Raji (cell line): ENCODE data around the gene CHST5.

Experiments used
- POLR2A ChIP-seq: IDR thresholded peaks from 2 replicates; pipeline ENCODE4 v1.6.1; 2011; ENCODE audit warnings: low read depth, low read length, control low read depth; ENCODE audit not compliant: insufficient read depth

Gene CHST5

DNA sequence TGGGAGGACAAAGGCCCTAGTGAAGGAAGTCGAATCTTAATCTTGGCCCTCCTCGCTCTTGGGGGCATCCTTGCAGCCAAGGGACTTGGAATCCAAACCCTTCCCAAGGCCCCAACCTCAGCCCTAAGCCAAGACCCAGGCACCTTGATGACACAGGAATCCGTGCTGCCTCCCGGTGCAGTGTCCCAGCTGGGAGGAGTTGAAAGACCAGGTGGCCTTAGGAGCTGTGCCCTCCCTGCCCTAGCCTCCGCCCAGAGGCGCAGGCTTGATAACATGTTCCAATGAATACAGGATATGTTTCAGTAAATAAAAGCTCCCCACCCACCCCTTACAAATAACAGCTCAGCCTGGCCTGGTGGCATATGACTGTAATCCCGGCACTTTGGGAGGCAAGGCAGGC lies at the start of gene CHST5:
Gene CHST5 (minus strand): TSS at position 208 of the 400 bp plus-strand sequence. CDS start 5,724 bp downstream, outside the sequence.
- TF ChIP-seq POLR2A: no peak

DNA sequence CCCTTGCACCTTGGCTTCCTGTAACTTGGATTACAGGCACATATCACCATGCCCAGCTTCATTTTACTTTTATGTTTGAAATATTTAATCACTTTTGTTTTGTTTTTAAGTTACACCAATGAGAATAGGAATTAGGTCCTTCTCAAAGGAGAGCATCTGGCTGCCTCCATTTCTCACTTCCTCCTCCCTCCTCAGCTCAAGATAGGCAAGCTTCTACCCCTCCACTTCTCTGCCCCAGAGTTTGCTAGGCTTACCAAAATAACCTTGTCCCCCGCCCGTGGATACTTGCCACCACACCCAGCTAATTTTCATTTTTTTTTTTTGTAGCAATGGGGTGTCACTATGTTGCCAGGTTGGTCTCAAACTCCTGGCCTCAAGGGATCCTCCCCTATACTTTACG lies 48.2 kb upstream of the CHST5 start:
- TF ChIP-seq POLR2A: no peak

DNA sequence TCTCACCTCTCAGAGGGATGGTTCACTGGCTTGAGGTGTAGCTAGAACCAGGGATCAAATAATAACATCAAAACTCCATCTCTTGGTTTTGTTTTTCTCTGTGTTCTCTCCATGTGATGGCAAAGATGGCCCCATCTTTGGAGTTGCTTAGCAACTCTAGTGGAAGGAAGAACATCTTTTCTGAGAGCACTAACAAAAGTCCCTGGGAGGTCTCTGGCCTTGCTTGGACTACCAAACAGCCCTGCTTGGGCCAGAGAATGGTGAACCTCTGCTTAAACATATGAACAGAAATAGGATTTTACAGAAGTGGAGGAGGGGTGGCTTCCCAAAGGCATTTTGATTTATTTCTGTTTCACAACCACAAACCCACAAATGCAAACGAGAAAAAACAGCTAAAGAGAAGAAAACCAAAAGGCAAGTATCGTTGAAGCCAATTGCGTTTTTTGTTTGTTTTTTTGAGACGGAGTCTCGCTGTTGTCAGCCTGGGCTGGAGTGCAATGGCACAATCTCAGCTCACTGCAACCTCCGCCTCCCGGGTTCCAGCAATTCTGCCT lies 43.5 kb upstream of the CHST5 start:
- no peak for TF ChIP-seq POLR2A

DNA sequence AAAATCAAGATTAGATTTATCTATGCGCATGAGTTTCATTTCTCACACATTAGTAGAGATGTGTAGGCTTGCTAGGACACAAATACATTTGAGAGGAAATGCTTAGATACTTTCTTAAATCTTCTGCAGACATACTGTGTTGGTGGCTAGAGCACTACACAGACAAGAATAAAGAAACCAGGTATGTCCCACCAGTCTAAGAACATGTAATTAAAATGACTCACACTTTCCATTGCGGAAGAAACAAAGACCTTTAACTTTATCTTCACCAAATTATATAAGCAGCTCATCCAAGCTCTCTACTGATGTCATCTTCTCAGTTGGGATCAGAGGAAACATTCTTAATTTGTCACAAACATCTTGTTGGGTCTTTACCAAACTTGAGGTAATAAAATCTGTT lies 42.8 kb upstream of the CHST5 start:
- TF ChIP-seq POLR2A: no peak

DNA sequence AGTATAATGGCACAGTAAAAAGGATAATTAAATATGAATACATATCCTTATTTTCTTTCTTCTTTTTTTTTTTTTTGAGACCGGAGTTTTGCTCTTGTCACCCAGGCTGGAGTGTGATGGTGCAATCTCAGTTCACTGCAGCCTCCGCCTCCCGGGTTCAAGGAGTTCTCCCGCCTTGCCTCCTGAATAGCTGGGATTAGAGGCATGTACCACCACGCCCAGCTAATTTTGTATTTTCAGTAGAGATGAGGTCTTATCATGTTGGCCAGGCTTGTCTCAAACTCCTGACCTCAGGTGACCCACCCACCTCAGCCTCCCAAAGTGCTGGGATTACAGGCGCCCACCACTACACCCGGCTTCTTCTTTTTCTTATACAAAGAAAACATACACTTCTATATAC lies 42.3 kb upstream of the CHST5 start:
- no peak for TF ChIP-seq POLR2A

DNA sequence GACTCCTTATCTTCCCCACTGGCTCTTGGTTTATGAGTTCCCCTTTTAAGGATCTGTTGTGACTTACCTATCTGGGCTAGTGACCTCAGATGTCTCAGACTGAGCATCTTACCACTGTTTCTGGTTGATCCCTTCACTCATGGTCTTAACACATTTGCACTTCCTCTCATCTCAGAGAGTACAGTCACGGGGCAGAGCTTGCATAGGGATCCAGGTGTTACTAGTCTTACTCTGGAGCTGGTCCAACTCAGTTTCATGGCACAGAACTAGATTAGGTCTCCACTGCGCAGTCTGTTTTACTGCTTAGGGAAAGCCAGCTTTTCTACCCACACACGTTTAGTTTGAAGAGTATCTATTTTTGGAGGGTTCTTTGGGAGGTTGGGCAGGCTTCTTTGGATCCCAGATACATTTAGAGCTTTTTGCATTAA lies 40.5 kb upstream of the CHST5 start:
- TF ChIP-seq POLR2A: no peak

DNA sequence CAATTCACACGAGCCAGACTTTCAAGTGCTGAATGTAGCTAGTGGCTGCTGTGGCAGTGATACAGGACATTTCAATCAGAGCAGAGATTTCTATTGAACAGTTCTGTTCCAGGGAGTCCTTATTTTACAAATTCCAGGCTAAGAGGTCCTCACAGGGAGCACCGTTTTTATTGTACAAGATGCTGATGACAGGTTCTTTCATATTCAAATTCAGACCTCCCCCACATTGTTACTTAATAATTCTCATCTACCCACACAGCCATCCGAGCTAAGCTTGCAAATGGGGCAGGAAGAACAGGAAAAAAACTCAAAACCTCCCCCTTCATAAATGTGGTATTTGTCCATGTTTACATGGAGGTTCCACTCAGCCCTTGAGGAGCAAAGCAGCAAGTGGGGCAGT lies 40.0 kb upstream of the CHST5 start:
- no peak for TF ChIP-seq POLR2A

DNA sequence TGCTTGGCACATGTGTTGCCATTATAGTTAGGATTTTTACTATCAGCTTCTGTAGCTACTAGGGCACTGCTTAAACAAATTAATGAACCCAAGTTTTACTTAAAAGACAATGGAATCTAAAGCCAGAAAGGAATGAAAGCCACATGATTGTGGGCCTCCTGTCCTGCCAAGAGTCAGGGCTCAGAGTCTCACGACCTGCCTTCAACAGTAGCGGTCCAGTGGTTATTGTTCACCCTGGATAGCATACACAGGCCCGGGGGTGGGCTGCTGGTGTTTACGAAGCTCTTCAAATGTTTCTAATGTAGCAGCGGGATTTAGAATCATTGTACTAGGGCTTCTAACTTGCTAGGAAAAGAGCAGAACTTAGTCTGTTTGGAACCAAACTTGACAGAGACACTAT lies 38.0 kb upstream of the CHST5 start:
- no peak for TF ChIP-seq POLR2A

DNA sequence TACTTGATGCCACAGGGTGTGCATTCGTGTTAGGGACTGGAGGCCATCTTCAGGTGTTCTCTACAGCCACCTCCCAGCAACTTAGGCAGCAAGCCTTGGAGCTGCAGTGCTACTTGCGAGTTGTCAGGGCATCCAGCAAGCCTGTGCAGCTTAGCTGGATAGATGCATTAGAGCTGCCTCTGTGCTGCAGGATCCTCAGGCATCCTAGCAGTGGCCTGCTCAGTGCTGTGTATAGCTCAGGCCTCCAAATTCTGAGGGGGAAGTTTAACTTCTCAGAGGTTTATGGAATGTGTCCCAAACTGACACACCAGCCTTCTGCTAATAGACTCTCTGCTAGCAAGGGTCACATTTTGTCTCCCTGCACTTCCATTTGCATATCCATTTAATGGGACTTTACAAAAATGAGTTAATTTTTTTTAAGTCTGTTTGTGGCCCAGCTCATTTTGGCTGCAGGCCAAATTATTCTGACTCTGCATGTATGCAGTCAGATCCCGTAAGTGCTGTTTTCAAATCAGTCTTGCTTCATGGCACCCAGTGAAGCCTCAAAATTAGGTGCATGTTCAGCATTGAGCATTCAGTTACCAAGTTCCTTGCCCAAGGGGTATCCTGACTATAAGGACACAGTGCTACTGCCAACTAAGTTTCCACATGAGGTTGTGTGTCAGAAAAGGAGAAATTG lies 37.1 kb upstream of the CHST5 start:
- 0 out of 2 replicates have a peak, but pooled peaks have one; percentile 15 for TF ChIP-seq POLR2A

DNA sequence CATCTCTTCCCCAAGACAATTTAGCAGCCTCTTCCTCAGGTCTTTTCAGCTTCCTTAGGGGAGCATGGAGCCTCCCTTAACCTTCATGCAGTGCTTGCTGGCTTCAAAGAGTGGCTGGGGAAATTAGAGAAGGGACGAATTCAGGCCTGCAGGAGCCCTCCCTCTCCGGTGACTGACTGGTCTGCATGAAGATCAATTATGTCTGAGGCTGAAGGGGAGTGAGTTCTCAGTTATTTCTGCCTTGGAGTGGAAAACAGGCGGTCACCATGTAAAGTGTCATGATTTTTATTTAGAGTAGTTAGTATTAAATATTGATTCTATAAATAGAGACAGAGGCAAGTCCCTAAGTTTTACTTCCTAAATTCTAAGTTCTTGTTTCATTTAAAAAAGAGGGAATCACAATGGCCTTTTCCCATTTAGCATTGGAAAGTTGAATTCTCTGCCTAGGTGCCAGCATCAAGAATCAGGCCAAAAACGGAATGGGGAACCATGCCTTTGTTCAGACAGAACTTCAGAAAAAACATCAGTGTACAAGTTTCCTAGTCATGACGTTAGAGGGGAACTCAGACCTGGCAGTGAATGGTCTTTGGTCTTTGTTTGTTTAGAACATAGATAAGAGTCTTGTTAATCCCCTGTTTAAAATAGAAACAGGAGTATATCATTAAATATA lies 34.6 kb upstream of the CHST5 start:
- TF ChIP-seq POLR2A: no peak

DNA sequence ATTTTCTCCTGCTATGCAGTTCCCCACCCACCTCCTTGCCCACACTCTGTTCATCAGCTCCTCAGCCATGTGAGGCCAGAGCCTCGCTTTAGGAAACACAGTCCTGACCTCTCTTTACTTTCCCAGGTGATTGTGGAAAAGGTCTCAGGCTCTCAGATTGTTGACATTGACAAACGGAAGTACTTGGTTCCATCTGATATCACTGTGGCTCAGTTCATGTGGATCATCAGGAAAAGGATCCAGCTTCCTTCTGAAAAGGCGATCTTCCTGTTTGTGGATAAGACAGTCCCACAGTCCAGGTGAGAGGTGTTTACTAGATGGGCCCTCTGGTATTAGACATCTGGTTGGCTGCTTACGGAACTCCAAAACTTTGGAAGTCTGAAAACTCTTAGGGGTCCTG lies 32.0 kb upstream of the CHST5 start:
- TF ChIP-seq POLR2A: no peak

DNA sequence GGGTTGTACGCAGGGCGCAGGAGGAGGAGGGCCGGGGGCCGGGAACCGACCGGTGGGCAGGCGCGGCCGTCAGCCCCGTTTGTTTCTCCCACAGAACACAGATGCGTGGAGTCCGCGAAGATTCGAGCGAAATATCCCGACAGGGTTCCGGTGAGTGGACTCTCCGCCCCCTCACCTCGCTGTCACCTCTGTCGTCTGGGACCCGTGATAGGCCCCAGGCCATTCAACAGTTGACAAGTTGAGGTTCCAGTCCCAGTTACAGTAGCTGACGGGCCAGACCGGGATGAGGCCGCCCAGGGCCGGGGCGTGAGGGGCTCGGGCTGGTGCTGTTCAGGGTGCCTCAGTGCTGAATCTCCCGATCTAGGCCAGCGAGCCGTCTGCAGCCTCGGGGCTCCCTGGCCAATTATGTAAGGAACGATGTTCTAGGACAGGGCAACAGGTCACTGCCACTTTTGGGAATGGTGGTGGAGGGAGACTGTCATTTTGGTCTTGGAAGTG lies 30.9 kb upstream of the CHST5 start:
- no peak for TF ChIP-seq POLR2A

DNA sequence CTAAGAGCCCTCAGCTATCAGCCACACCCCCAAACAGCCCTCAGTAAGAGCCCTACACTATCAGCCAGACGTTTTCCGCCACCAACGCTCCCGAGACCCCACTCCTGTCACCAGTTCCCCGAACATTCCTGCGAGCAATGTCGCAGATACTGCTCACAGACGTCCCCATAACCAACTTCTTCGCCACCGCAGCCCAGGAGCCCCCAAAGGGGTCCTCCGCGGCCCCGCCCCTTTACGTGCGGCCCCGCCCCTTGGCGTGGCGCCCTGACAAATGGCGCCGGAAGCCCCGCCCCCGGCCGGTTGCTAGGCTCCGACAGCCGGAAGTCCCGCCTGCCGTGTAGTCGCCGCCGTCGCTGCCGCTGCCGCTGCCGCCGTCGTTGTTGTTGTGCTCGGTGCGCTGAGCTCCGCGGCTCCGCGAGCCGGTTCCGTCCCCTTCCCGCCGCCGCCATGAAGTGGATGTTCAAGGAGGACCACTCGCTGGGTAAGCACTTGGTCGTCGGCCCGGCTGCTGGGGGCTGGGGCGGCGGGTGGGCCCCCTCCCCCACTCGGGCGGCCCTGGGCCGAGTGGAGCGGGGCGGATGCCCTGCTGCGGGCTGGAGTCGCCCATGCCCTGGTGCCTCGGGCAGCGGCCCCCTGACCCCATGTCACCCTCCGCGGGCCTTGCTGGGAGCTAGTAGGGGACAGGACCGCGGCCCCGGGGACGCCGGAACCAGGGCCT lies 30.3 kb upstream of the CHST5 start, which contains the start of gene GABARAPL2:
Gene GABARAPL2 (plus strand): TSS at position 340 of the 718 bp plus-strand sequence. CDS start 108 bp downstream, at position 448.
- TF ChIP-seq POLR2A: peak; percentile 56

DNA sequence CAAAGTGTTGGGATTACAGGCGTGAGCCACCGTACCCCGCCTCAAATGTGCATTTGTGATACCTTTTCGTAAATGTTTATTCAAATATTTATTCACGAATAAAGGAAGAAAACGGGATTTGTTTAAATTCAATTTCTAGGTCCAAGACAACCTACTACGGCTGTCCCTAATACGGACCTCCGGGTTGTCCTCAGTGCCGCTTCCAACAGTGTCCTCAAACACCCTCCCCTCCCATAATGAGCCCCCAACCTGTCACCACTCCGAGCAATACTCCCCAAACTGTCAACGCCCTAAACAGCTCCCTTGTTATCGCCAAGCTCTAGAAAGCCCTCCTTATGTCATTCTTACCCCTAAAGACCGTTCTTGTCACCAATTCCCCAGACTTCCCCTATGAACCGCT lies 29.7 kb upstream of the CHST5 start:
- peak; percentile 7; the same call in 1 of the 2 replicates for TF ChIP-seq POLR2A

DNA sequence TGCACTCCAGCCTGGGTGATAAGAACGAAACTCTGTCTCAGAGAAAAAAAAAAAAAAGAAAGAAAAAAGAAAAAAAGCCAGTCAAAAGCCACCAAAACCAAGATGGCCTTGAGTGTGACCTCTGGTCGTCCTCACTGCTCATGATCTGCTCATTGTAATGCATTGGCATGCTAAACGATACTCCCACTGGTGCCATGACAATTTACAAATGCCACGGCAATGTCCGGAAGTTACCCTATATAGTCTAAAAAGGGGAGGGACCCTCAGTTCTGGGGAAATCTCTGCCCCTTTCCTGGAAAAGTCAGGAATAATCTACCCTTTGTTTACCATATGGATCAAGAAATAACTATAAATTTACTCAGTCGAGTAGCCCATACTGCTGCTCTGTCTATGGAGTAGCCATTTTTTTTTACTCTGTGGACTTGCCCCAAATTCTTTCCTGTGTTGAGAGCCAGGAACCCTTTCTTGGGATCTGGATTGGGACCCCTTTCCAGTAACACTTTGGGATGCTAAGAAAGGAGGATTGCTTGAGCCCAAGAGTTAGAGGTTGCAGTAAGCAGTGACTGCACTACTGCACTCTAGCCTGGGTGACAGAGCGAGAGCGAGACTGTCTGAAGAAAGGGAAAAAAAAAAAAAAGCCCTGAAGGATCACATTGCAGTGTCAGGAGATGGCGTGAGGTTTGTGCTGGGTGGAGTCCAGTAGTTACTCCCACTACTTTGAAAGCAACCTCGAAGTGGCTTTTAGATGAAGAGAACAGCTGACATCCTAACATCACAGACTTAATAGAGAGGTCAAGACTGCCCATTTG lies 23.9 kb upstream of the CHST5 start:
- TF ChIP-seq POLR2A: no peak

DNA sequence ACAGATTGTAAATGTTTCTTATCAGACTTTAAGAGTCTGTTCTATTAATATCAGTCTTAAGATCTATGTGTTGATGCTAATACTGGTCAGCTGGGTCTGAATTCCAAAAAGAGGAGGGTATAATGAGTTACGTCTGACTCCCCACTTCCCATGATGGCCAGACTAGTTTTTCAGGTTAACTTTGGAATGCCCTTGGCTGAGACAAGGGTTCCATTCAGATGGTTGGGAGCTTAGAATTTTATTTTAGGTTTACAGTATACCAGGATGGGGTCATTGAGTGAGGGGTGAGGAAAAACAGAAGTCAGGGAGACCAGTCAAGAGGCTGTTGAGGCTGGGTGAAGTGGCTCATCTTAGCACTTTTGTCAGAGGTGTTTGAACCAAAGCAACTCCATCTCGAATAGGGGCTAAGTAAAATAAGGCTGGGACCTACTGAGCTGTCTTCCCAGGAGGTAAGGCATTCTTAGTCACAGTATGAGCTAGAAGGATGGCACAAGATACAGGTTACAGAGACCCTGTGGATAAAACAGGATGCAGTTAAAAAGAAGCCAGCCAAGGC lies 23.0 kb upstream of the CHST5 start:
- no peak for TF ChIP-seq POLR2A
